Smooth muscle cell (in vitro differentiated cells): ENCODE measurements around the gene PRRG1. TPM values are rescaled to one million over a fixed set of nuclear protein-coding genes. Genes with fewer than 3 reads are reported as not detected.

ENCODE experiments used
- DNase-seq: peaks from one replicate; lab custom pipeline; 2025; ENCODE audit not compliant: unreplicated experiment; lab: John Stamatoyannopoulos, UW
- H2AFZ ChIP-seq: fragments of 200-600 bp; sonication (generic); 2 replicates; pipeline ENCODE4 v1.6.0; 2016; ENCODE audit warnings: antibody characterized with exemption, low read depth, mild to moderate bottlenecking
- H3F3A ChIP-seq: fragments of 200-600 bp; sonication (generic); 2 replicates; pipeline ENCODE4 v1.6.0; 2017; ENCODE audit warnings: antibody characterized with exemption, low read depth
- H3K27ac ChIP-seq: fragments of 200-600 bp; sonication (generic); 2 replicates; pipeline ENCODE4 v1.5.1; 2016; ENCODE audit warnings: low read depth, mild to moderate bottlenecking
- H3K27me3 ChIP-seq: fragments of 200-600 bp; sonication (generic); 2 replicates; pipeline ENCODE4 v1.6.1; 2016; ENCODE audit warnings: low read depth, mild to moderate bottlenecking
- H3K36me3 ChIP-seq: fragments of 200-600 bp; sonication (generic); 2 replicates; pipeline ENCODE4 v1.5.1; 2016; ENCODE audit warnings: low read depth
- H3K4me1 ChIP-seq: fragments of 200-600 bp; sonication (generic); 2 replicates; pipeline ENCODE4 v1.5.1; 2016; ENCODE audit warnings: low read depth
- H3K4me2 ChIP-seq: fragments of 200-600 bp; sonication (generic); 2 replicates; pipeline ENCODE4 v1.6.0; 2016; ENCODE audit warnings: mild to moderate bottlenecking
- H3K4me3 ChIP-seq: fragments of 200-600 bp; sonication (generic); 2 replicates; pipeline ENCODE4 v1.5.1; 2016; ENCODE audit warnings: mild to moderate bottlenecking
- H3K79me2 ChIP-seq: fragments of 200-600 bp; sonication (generic); 2 replicates; pipeline ENCODE4 v1.6.0; 2016; ENCODE audit warnings: low read depth, mild to moderate bottlenecking
- H3K9ac ChIP-seq: fragments of 200-600 bp; sonication (generic); 2 replicates; pipeline ENCODE4 v1.6.0; 2016; ENCODE audit warnings: low read depth
- H3K9me3 ChIP-seq: fragments of 200-600 bp; sonication (generic); replicated peaks from 2 replicates; pipeline ENCODE4 v1.5.1; 2016; ENCODE audit warnings: low read depth
- H4K20me1 ChIP-seq: fragments of 200-600 bp; sonication (generic); 2 replicates; pipeline ENCODE4 v1.6.0; 2016; ENCODE audit warnings: low read depth
- WGBS: methylation state at CpG from one replicate; pipeline ENCODE4 v1.1.7; 2016; ENCODE audit warnings: low lambda C conversion rate; 5-methylcytosine and 5-hydroxymethylcytosine counted together
- polyA plus RNA-seq: library from polyadenylated mRNA; unstranded; fragments of >200 nt; fragmentation: Nextera tagmentation; extraction: Ambion mirVana; gene quantifications from 2 replicates; pipeline ENCODE4 v1.2.1, GENCODE V29; 2016
- total RNA-seq: library from RNA; depleted of rRNA; stranded (reverse); fragments of >200 nt; gene quantifications from 2 replicates; pipeline ENCODE4 v1.2.3, GENCODE V29; 2014
- TF ChIP-seq, protein P1 (sequence below): fragments of 200-600 bp; sonication (generic); IDR thresholded peaks from 2 replicates; pipeline ENCODE4 v1.5.1; 2017; ENCODE audit warnings: borderline replicate concordance, mild to moderate bottlenecking, antibody characterized with exemption; ENCODE audit not compliant: insufficient read depth, poor library complexity, severe bottlenecking

The PRRG1 gene
- total and polyA plus RNA-seq, 2 experiments from 2014 or later, result 14.4 to 33.3 TPM

DNA sequence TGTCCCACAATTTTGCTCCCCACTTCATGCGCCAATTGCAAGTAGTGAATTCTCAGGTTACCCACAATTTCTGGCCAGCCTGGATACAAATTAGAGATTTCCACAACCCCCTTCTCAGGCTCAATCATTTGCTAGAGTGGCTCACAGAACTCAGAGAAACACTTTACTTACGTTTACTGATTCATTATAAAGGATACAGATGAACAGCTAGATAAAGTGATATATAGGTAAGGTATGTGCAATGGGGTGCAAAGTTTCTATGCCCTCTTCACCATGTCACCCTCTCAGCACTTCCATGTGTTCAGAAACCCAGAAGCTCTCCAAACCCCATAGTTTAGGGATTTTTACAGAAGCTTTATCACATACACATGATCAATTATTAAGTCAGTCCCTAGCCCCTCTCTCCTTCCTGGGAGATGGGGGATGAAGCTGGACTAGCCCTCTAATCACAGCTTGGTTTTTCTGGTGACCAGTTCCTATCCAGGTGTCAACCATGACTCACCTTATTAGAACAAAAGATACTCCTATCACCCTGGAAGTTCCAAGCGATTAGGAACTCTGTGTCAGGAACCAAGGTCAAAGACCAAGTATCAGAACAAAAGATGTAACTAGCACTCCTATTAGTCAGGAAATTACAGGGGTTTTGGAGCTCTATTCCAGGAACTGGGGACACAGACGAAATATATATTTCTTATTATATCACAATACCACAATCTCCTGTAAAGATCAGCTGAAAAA lies 33.5 kb upstream of the PRRG1 start:
- Histone ChIP-seq H2AFZ (no peak overlapping the region), H3K4me2 (no peak overlapping the region), H3K9ac (no peak overlapping the region), H3K4me1 (peaks cover 17% of the 10 kb centered on the region), H3K79me2 (no peaks in the 10 kb centered on the region), H3F3A (no peaks in the 10 kb centered on the region), H4K20me1 (no peaks in the 10 kb centered on the region), H3K36me3 (no peaks in the 10 kb centered on the region), H3K27ac (no peak overlapping the region), H3K9me3 (no peaks in the 10 kb centered on the region), H3K4me3 (no peak overlapping the region), H3K27me3 (no peaks in the 10 kb centered on the region)
- DNase-seq, result no peak
- WGBS, result 90% methylated on average over 4 of the region's 4 CpGs
- TF ChIP-seq, protein P1, sequence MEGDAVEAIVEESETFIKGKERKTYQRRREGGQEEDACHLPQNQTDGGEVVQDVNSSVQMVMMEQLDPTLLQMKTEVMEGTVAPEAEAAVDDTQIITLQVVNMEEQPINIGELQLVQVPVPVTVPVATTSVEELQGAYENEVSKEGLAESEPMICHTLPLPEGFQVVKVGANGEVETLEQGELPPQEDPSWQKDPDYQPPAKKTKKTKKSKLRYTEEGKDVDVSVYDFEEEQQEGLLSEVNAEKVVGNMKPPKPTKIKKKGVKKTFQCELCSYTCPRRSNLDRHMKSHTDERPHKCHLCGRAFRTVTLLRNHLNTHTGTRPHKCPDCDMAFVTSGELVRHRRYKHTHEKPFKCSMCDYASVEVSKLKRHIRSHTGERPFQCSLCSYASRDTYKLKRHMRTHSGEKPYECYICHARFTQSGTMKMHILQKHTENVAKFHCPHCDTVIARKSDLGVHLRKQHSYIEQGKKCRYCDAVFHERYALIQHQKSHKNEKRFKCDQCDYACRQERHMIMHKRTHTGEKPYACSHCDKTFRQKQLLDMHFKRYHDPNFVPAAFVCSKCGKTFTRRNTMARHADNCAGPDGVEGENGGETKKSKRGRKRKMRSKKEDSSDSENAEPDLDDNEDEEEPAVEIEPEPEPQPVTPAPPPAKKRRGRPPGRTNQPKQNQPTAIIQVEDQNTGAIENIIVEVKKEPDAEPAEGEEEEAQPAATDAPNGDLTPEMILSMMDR, result no peak

- no peak overlapping the region for H3K9ac ChIP-seq
- peaks cover 3% of the 10 kb centered on the region for H3K4me1 ChIP-seq
- no peak overlapping the region for H3K27ac ChIP-seq
- H3F3A ChIP-seq, result no peaks in the 10 kb centered on the region
- TF ChIP-seq, protein P1, result no peak
- no peaks in the 10 kb centered on the region for H3K27me3 ChIP-seq
- no peaks in the 10 kb centered on the region for H4K20me1 ChIP-seq
- no peak overlapping the region for H3K4me2 ChIP-seq
- H3K4me3 ChIP-seq, result no peak overlapping the region
- H2AFZ ChIP-seq, result no peak overlapping the region
- DNase-seq, result no peak
- 89% methylated on average over 5 of the region's 5 CpGs for WGBS
- H3K79me2 ChIP-seq, result no peaks in the 10 kb centered on the region
- no peaks in the 10 kb centered on the region for H3K9me3 ChIP-seq
- no peaks in the 10 kb centered on the region for H3K36me3 ChIP-seq
Measured at GRCh38 chrX:37320541-37321203, 28.5 kb upstream of the PRRG1 start.

- no peak for DNase-seq
- no peaks in the 10 kb centered on the region for H3F3A ChIP-seq
- no peak overlapping the region for H3K4me3 ChIP-seq
- H3K79me2 ChIP-seq, result no peaks in the 10 kb centered on the region
- H3K36me3 ChIP-seq, result no peaks in the 10 kb centered on the region
- peak overlapping the region; percentile 71 for H2AFZ ChIP-seq
- WGBS, result 45% methylated on average over 1 of the region's 1 CpG
- H3K9me3 ChIP-seq, result no peaks in the 10 kb centered on the region
- H4K20me1 ChIP-seq, result no peaks in the 10 kb centered on the region
- no peak overlapping the region for H3K4me2 ChIP-seq
- H3K9ac ChIP-seq, result no peak overlapping the region
- no peak overlapping the region for H3K27ac ChIP-seq
- H3K27me3 ChIP-seq, result no peaks in the 10 kb centered on the region
- no peaks in the 10 kb centered on the region for H3K4me1 ChIP-seq
- TF ChIP-seq, protein P1, result no peak
Measured at GRCh38 chrX:37330642-37331041, 18.5 kb upstream of the PRRG1 start.
